H9 (cell line): ENCODE data around the gene RASA3. TPM values are rescaled to one million over a fixed set of nuclear protein-coding genes. Genes with fewer than 3 reads are reported as not detected.

Source experiments
- DNase-seq: peaks from one replicate; pipeline ENCODE4 v3.0.0-alpha.2; 2017
- H2AFZ ChIP-seq: one replicate; pipeline ENCODE4 v1.6.1; 2013; ENCODE audit warnings: mild to moderate bottlenecking, low read length, control low read depth, moderate library complexity
- H2AK5ac ChIP-seq: 2 replicates; pipeline ENCODE4 v1.6.1; 2013; ENCODE audit warnings: low read length, control low read depth, mixed read lengths; ENCODE audit not compliant: insufficient read length
- H2BK120ac ChIP-seq: one replicate; pipeline ENCODE4 v1.6.1; 2013; ENCODE audit warnings: low read depth, mild to moderate bottlenecking, low read length, control low read depth, inconsistent platforms; ENCODE audit not compliant: poor library complexity, severe bottlenecking
- H2BK12ac ChIP-seq: 2 replicates; pipeline ENCODE4 v1.6.1; 2013; ENCODE audit warnings: low read length, control low read depth, mixed read lengths, low read depth; ENCODE audit not compliant: insufficient read length
- H2BK15ac ChIP-seq: 2 replicates; pipeline ENCODE4 v1.6.1; 2013; ENCODE audit warnings: low read depth, low read length, control low read depth
- H2BK20ac ChIP-seq: one replicate; pipeline ENCODE4 v1.6.1; 2013; ENCODE audit warnings: low read depth, mild to moderate bottlenecking, low read length, control low read depth, inconsistent platforms; ENCODE audit not compliant: poor library complexity, severe bottlenecking
- H2BK5ac ChIP-seq: 2 replicates; pipeline ENCODE4 v1.6.1; 2013; ENCODE audit warnings: low read length, control low read depth, mixed read lengths; ENCODE audit not compliant: insufficient read length
- H3K14ac ChIP-seq: 2 replicates; pipeline ENCODE4 v1.6.1; 2013; ENCODE audit warnings: low read length, control low read depth; ENCODE audit not compliant: insufficient read depth
- H3K18ac ChIP-seq: 2 replicates; pipeline ENCODE4 v1.6.1; 2013; ENCODE audit warnings: low read depth, mild to moderate bottlenecking, mixed read lengths, low read length, control low read depth; ENCODE audit not compliant: insufficient read length
- H3K23ac ChIP-seq: 2 replicates; pipeline ENCODE4 v1.6.1; 2013; ENCODE audit warnings: low read length, control low read depth, mixed read lengths, low read depth; ENCODE audit not compliant: insufficient read length
- H3K23me2 ChIP-seq: 2 replicates; pipeline ENCODE4 v1.6.1; 2013; ENCODE audit warnings: low read depth, mild to moderate bottlenecking, mixed read lengths, low read length, control low read depth; ENCODE audit not compliant: insufficient read length, poor library complexity, severe bottlenecking
- H3K27ac ChIP-seq: 2 replicates; pipeline ENCODE4 v1.5.1; 2013; ENCODE audit warnings: low read length, control low read depth, mixed read lengths, low read depth; ENCODE audit not compliant: insufficient read length
- H3K27me3 ChIP-seq: 2 replicates; pipeline ENCODE4 v1.6.1; 2013; ENCODE audit warnings: low read length, control low read depth, inconsistent platforms; ENCODE audit not compliant: insufficient read depth
- H3K4ac ChIP-seq: 2 replicates; pipeline ENCODE4 v1.6.1; 2013; ENCODE audit warnings: low read depth, mild to moderate bottlenecking, control low read depth, inconsistent platforms, low read length, moderate library complexity
- H3K4me1 ChIP-seq: 2 replicates; pipeline ENCODE4 v1.6.1; 2013; ENCODE audit warnings: low read length, control low read depth, inconsistent platforms; ENCODE audit not compliant: insufficient read depth
- H3K4me2 ChIP-seq: 2 replicates; pipeline ENCODE4 v1.6.1; 2013; ENCODE audit warnings: low read length, control low read depth, mixed read lengths; ENCODE audit not compliant: insufficient read length, insufficient read depth
- H3K56ac ChIP-seq: 2 replicates; pipeline ENCODE4 v1.6.1; 2013; ENCODE audit warnings: low read depth, mild to moderate bottlenecking, mixed read lengths, low read length, control low read depth; ENCODE audit not compliant: insufficient read length
- H3K79me1 ChIP-seq: 2 replicates; pipeline ENCODE4 v1.6.1; 2013; ENCODE audit warnings: low read depth, mild to moderate bottlenecking, moderate library complexity, low read length, control low read depth, inconsistent platforms; ENCODE audit not compliant: insufficient read depth, poor library complexity, severe bottlenecking
- H3K79me2 ChIP-seq: 2 replicates; pipeline ENCODE4 v1.6.1; 2013; ENCODE audit warnings: low read length, control low read depth, inconsistent platforms; ENCODE audit not compliant: insufficient read depth
- H3K9ac ChIP-seq: 2 replicates; pipeline ENCODE4 v1.6.1; 2013; ENCODE audit warnings: low read length, control low read depth, mixed read lengths; ENCODE audit not compliant: insufficient read length; ENCODE audit errors: extremely low read depth
- H3K9me3 ChIP-seq: one replicate; pipeline ENCODE4 v1.6.1; 2013; ENCODE audit warnings: low read depth, low read length, inconsistent platforms; ENCODE audit not compliant: control insufficient read depth
- H3T11ph ChIP-seq: one replicate; pipeline ENCODE4 v1.6.1; 2013; ENCODE audit warnings: mild to moderate bottlenecking, low read length, control low read depth, inconsistent platforms
- H4K20me1 ChIP-seq: one replicate; pipeline ENCODE4 v1.6.1; 2013; ENCODE audit not compliant: control insufficient read depth, insufficient read length, insufficient read depth
- H4K5ac ChIP-seq: 2 replicates; pipeline ENCODE4 v1.6.1; 2013; ENCODE audit warnings: low read depth, mild to moderate bottlenecking, mixed read lengths, low read length, control low read depth; ENCODE audit not compliant: insufficient read length
- H4K8ac ChIP-seq: replicated peaks from 2 replicates; pipeline ENCODE4 v1.6.1; 2013; ENCODE audit warnings: low read length, control low read depth, mixed read lengths, low read depth; ENCODE audit not compliant: insufficient read length
- H4K91ac ChIP-seq: 2 replicates; pipeline ENCODE4 v1.6.1; 2013; ENCODE audit warnings: low read depth, mild to moderate bottlenecking, moderate library complexity, mixed read lengths, low read length, control low read depth; ENCODE audit not compliant: insufficient read length
- H3K27ac Mint-ChIP-seq, 3 experiments: 2 replicates in 2 of 3; 3 replicates in 1 of 3; pipeline ENCODE4 v1.8.0; 2020 to 2021; ENCODE audit warnings: mixed read lengths in 3 of 3, mild to moderate bottlenecking in 1 of 3, moderate library complexity in 1 of 3
- H3K27me3 Mint-ChIP-seq: 2 replicates; pipeline ENCODE4 v1.8.0; 2021; ENCODE audit warnings: low read depth, mild to moderate bottlenecking, moderate library complexity, mixed read lengths
- H3K36me3 Mint-ChIP-seq, 3 experiments: 2 replicates in 2 of 3; 3 replicates in 1 of 3; pipeline ENCODE4 v1.8.0; 2020 to 2021; ENCODE audit warnings: low read depth in 3 of 3, mixed read lengths in 3 of 3; ENCODE audit not compliant: insufficient read depth in 1 of 3
- H3K4me1 Mint-ChIP-seq, 2 experiments: 2 replicates each; pipeline ENCODE4 v1.8.0; 2020; ENCODE audit warnings: mixed read lengths in 2 of 2
- H3K4me3 Mint-ChIP-seq, 2 experiments: 2 replicates in 1 of 2; 3 replicates in 1 of 2; pipeline ENCODE4 v1.8.0; 2020 to 2021; ENCODE audit warnings: mild to moderate bottlenecking in 2 of 2, mixed read lengths in 2 of 2, moderate library complexity in 1 of 2
- H3K9me3 Mint-ChIP-seq, 2 experiments: 2 replicates in 1 of 2; 3 replicates in 1 of 2; pipeline ENCODE4 v1.8.0; 2020; ENCODE audit warnings: mild to moderate bottlenecking in 2 of 2, mixed read lengths in 2 of 2, moderate library complexity in 1 of 2
- WGBS: extraction: QIAGEN DNeasy Blood & Tissue Kit; methylation state at CpG from one replicate; pipeline ENCODE4 v1.1.7; 2013; ENCODE audit warnings: missing lambda C conversion rate, low lambda C conversion rate, mixed read lengths; ENCODE audit not compliant: insufficient read length; ENCODE audit errors: extremely low coverage; 5-methylcytosine and 5-hydroxymethylcytosine counted together
- total RNA-seq: library from RNA; stranded (reverse); gene quantifications from 2 replicates; pipeline ENCODE4 v1.2.1, GENCODE V29; 2021
- TF ChIP-seq, protein P1 (sequence below): fragments of 200-600 bp; sonication (generic); conservative IDR thresholded peaks from 3 replicates; pipeline ENCODE4 v1.8.0; 2021; ENCODE audit warnings: antibody characterized with exemption, mild to moderate bottlenecking

Gene RASA3
- total RNA-seq, 1 experiment from 2014 or later, result 12.3 TPM

DNA sequence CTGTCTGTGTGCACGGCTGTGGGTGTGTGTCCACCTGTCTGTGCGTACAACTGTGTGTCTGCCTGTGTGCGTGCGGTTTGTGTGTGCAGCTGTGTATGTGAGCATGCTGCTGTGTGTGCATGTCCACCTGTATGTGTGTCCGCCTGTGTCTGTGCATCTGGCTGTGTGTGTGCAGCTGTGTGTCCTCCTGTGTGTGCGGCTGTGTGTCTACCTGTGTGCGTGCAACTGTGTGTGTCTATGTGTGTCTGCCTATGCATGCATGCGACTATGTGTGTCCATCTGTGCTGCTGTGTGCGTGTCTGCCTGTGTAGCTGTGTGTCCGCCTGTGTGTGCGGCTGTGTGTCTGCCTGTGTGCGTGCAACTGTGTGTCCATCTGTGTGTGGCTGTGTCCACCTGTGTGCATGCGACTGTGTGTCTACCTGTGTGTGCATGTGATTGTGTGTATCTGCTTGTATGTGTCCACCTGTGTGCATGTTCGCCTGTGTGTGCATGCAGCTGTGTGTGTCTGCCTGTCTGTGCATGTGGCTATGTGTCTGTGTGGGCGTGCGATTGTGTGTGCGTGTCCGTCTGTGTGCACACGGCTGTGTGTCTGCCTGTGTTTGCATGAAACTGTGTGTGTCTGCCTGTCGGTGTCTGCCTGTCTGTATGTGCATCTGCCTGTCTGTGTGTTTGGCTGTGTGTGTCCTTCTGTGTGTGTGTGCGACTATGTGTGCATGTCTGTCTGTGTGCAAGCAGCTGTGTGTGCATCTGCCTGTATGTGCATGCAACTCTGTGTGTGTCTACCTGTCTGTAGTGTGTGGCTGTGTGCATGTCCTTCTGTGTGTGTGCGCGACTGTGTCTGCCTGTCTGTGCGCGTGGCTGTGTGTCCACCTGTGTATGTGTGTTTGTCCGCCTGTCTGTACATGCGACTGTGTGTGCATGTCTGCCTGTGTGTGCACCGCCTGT is 101.5 kb downstream of the RASA3 start:
- no peaks in the 10 kb centered on the region for H4K20me1 ChIP-seq
- H3K79me1 ChIP-seq, result no peaks in the 10 kb centered on the region
- H3K27me3 Mint-ChIP-seq, result no peaks in the 10 kb centered on the region
- H3K56ac ChIP-seq, result no peak overlapping the region
- no peak overlapping the region for H2AFZ ChIP-seq
- H2BK120ac ChIP-seq, result no peak overlapping the region
- H3K23ac ChIP-seq, result no peak overlapping the region
- DNase-seq, result no peak
- H3K36me3 Mint-ChIP-seq, result peaks cover 2 to 15% (median 9%) of the 10 kb centered on the region in 3 experiments; a peak in 6 of 7 replicates
- TF ChIP-seq, protein P1, sequence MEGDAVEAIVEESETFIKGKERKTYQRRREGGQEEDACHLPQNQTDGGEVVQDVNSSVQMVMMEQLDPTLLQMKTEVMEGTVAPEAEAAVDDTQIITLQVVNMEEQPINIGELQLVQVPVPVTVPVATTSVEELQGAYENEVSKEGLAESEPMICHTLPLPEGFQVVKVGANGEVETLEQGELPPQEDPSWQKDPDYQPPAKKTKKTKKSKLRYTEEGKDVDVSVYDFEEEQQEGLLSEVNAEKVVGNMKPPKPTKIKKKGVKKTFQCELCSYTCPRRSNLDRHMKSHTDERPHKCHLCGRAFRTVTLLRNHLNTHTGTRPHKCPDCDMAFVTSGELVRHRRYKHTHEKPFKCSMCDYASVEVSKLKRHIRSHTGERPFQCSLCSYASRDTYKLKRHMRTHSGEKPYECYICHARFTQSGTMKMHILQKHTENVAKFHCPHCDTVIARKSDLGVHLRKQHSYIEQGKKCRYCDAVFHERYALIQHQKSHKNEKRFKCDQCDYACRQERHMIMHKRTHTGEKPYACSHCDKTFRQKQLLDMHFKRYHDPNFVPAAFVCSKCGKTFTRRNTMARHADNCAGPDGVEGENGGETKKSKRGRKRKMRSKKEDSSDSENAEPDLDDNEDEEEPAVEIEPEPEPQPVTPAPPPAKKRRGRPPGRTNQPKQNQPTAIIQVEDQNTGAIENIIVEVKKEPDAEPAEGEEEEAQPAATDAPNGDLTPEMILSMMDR, result no peak
- H3K27ac Mint-ChIP-seq, result no peak overlapping the region
- H3K9me3 Mint-ChIP-seq, result peaks cover 0 to 6% of the 10 kb centered on the region in 2 experiments; a peak in 1 of 5 replicates
- no peak overlapping the region for H2BK5ac ChIP-seq
- no peaks in the 10 kb centered on the region for H3K27me3 ChIP-seq
- H3K4me1 Mint-ChIP-seq, result peaks cover 11 to 24% of the 10 kb centered on the region in 2 experiments
- no peak overlapping the region for H4K8ac ChIP-seq
- no peak overlapping the region for H3K4me3 Mint-ChIP-seq
- no peak overlapping the region for H3K4ac ChIP-seq
- no peaks in the 10 kb centered on the region for H3K23me2 ChIP-seq
- no peaks in the 10 kb centered on the region for H3K9me3 ChIP-seq
- no peak overlapping the region for H2BK12ac ChIP-seq
- no peak overlapping the region for H4K5ac ChIP-seq
- WGBS, result no CpG with 5 or more reads among the region's 28 CpGs
- no peak overlapping the region for H3T11ph ChIP-seq
- no peak overlapping the region for H3K9ac ChIP-seq
- no peak overlapping the region; the same call in 1 of the 2 replicates for H3K14ac ChIP-seq
- H3K18ac ChIP-seq, result no peak overlapping the region
- H3K4me1 ChIP-seq, result no peaks in the 10 kb centered on the region
- H3K27ac ChIP-seq, result no peak overlapping the region
- no peaks in the 10 kb centered on the region for H3K79me2 ChIP-seq
- H3K4me2 ChIP-seq, result no peak overlapping the region
- H2AK5ac ChIP-seq, result no peak overlapping the region
- no peak overlapping the region for H4K91ac ChIP-seq
- H2BK15ac ChIP-seq, result no peak overlapping the region
- no peak overlapping the region for H2BK20ac ChIP-seq
